GM23338 (cell line): ENCODE data around the gene TUBB.

Experiments used
- CTCF ChIP-seq, 2 experiments: fragments of 200-600 bp in 1 of 2; sonication (generic) in 1 of 2; conservative IDR thresholded peaks; 2 replicates each; pipeline versions ENCODE4 v1.5.1 to v1.6.1; 2016 to 2017; ENCODE audit warnings: antibody characterized with exemption in 2 of 2, low read depth in 2 of 2, mild to moderate bottlenecking in 2 of 2, moderate library complexity in 1 of 2
- EZH2 ChIP-seq: fragments of 200-600 bp; sonication (generic); IDR thresholded peaks from one replicate; pipeline ENCODE4 v1.8.0; 2017; ENCODE audit warnings: antibody characterized with exemption, mild to moderate bottlenecking, low read depth; ENCODE audit not compliant: unreplicated experiment
- EZH2phosphoT487 ChIP-seq: fragments of 200-600 bp; sonication (generic); IDR thresholded peaks from one replicate; pipeline ENCODE4 v1.8.1; 2018; ENCODE audit warnings: antibody characterized with exemption; ENCODE audit not compliant: unreplicated experiment
- JUNB ChIP-seq: IDR thresholded peaks from one replicate; pipeline ENCODE4 v1.6.1; 2016; ENCODE audit warnings: antibody characterized with exemption; ENCODE audit not compliant: unreplicated experiment
- NANOG ChIP-seq: IDR thresholded peaks from 2 replicates; pipeline ENCODE4 v1.6.1; 2016; ENCODE audit warnings: antibody characterized with exemption, borderline replicate concordance
- POLR2AphosphoS5 ChIP-seq: IDR thresholded peaks from 2 replicates; pipeline ENCODE4 v1.6.1; 2016; ENCODE audit warnings: antibody characterized with exemption, low read depth

- TF ChIP-seq EZH2 = no peak
- TF ChIP-seq POLR2AphosphoS5 = no peak
- no peak for TF ChIP-seq EZH2phosphoT487
- TF ChIP-seq CTCF (conservative IDR thresholded peaks at IDR 0.05; ENCODE audit: low read depth in 2 of 2) = no peak
- no peak for TF ChIP-seq NANOG
- TF ChIP-seq JUNB = no peak
Measured at GRCh38 chr6:30726506-30727413, 6.6 kb downstream of the TUBB start.
